ENCODE results near the gene LNX1. TPM values are rescaled to one million over a fixed set of nuclear protein-coding genes. Genes with fewer than 3 reads are reported as not detected.

Gene LNX1
- total RNA-seq, 2 experiments from 2014 or later: not detected

GRCh38 chr4:53510321-53510720 lies 81.0 kb downstream of the LNX1 start:
- CTCF ChIA-PET (ENCODE audit: unreplicated experiment): no interaction called here
- POLR2A ChIA-PET: interaction anchor here (0.7 kb wide), 1 partner anchor 457 kb away, joined by 4 read pairs; no protein-coding TSS in a partner anchor
- H3K27ac ChIP-seq (ENCODE audit: low read depth, low read length, poor library complexity, severe bottlenecking): no peak overlapping the region
- H4K20me1 ChIP-seq (ENCODE audit: insufficient read depth, low read length): no peaks in the 10 kb centered on the region
- H2AFZ ChIP-seq (ENCODE audit: low read length): no peak overlapping the region
- BruUV-seq (replicated peaks): no TSS peak
- intact Hi-C loops (cut with micrococcal nuclease; ENCODE audit: unreplicated experiment): no loop called here
- no peaks in the 10 kb centered on the region for H3K79me2 ChIP-seq (ENCODE audit: insufficient read depth, low read depth, low read length)
- no peaks in the 10 kb centered on the region for H3K4me1 ChIP-seq (ENCODE audit: insufficient read depth, low read length, poor library complexity, severe bottlenecking)
- H3K4me2 ChIP-seq (ENCODE audit: low read length): no peak overlapping the region
- no peaks in the 10 kb centered on the region for H3K9me2 ChIP-seq (ENCODE audit: insufficient read depth, low read length)
- no peaks in the 10 kb centered on the region for H3K36me3 ChIP-seq (ENCODE audit: insufficient read depth, low read length)
- TF ChIP-seq, protein P1, sequence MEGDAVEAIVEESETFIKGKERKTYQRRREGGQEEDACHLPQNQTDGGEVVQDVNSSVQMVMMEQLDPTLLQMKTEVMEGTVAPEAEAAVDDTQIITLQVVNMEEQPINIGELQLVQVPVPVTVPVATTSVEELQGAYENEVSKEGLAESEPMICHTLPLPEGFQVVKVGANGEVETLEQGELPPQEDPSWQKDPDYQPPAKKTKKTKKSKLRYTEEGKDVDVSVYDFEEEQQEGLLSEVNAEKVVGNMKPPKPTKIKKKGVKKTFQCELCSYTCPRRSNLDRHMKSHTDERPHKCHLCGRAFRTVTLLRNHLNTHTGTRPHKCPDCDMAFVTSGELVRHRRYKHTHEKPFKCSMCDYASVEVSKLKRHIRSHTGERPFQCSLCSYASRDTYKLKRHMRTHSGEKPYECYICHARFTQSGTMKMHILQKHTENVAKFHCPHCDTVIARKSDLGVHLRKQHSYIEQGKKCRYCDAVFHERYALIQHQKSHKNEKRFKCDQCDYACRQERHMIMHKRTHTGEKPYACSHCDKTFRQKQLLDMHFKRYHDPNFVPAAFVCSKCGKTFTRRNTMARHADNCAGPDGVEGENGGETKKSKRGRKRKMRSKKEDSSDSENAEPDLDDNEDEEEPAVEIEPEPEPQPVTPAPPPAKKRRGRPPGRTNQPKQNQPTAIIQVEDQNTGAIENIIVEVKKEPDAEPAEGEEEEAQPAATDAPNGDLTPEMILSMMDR (conservative IDR thresholded peaks at IDR 0.05; ENCODE audit: low read length): no peak
- TF ChIP-seq EZH2phosphoT487 (IDR thresholded peaks at IDR 0.05; ENCODE audit: borderline replicate concordance, low read depth, low read length): no peak
- no peak overlapping the region for H3K4me3 ChIP-seq (ENCODE audit: low read depth, low read length, poor library complexity, severe bottlenecking)
- DNase-seq (ENCODE audit: low spot score): no peak
- no peaks in the 10 kb centered on the region for H3K9me3 ChIP-seq (ENCODE audit: low read length)

DNA sequence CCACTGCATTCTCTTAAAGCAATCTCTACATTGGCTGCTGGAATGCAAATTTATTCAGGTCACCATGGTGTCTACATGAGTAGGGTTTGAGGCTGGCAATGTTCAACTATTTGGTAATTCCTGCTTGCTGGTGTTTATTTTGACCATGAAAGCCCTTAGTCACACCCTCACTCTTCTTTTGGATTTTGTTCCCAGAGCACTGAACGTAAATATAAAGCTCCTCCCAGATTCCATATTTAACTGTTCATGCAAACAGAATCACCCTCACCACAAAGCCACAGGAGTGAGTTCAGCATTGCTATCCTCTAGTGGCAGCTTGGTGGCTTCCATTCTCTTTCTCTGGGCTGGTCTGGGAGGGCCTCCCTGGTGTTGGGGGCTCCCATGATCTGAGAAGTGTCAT lies 82.8 kb downstream of the LNX1 start:
- H3K9me3 ChIP-seq (ENCODE audit: low read length): no peaks in the 10 kb centered on the region
- no peak for DNase-seq (ENCODE audit: low spot score)
- H2AFZ ChIP-seq (ENCODE audit: low read length): no peak overlapping the region
- H3K9me2 ChIP-seq (ENCODE audit: insufficient read depth, low read length): no peaks in the 10 kb centered on the region
- no peaks in the 10 kb centered on the region for H3K79me2 ChIP-seq (ENCODE audit: insufficient read depth, low read depth, low read length)
- no peak overlapping the region for H3K27ac ChIP-seq (ENCODE audit: low read depth, low read length, poor library complexity, severe bottlenecking)
- intact Hi-C loops (cut with micrococcal nuclease; ENCODE audit: unreplicated experiment): no loop called here
- no peak overlapping the region for H3K4me2 ChIP-seq (ENCODE audit: low read length)
- POLR2A ChIA-PET: interaction anchor here (0.7 to 1.4 kb wide), 2 partner anchors 10 to 566 kb away, joined by 3 read pairs; no protein-coding TSS in a partner anchor
- CTCF ChIA-PET (ENCODE audit: unreplicated experiment): no interaction called here
- BruUV-seq (replicated peaks): no TSS peak
- H3K4me1 ChIP-seq (ENCODE audit: insufficient read depth, low read length, poor library complexity, severe bottlenecking): no peaks in the 10 kb centered on the region
- H3K4me3 ChIP-seq (ENCODE audit: low read depth, low read length, poor library complexity, severe bottlenecking): no peak overlapping the region
- H4K20me1 ChIP-seq (ENCODE audit: insufficient read depth, low read length): no peaks in the 10 kb centered on the region
- no peaks in the 10 kb centered on the region for H3K36me3 ChIP-seq (ENCODE audit: insufficient read depth, low read length)
- TF ChIP-seq, protein P1 (conservative IDR thresholded peaks at IDR 0.05; ENCODE audit: low read length): no peak
- TF ChIP-seq EZH2phosphoT487 (IDR thresholded peaks at IDR 0.05; ENCODE audit: borderline replicate concordance, low read depth, low read length): no peak

DNA sequence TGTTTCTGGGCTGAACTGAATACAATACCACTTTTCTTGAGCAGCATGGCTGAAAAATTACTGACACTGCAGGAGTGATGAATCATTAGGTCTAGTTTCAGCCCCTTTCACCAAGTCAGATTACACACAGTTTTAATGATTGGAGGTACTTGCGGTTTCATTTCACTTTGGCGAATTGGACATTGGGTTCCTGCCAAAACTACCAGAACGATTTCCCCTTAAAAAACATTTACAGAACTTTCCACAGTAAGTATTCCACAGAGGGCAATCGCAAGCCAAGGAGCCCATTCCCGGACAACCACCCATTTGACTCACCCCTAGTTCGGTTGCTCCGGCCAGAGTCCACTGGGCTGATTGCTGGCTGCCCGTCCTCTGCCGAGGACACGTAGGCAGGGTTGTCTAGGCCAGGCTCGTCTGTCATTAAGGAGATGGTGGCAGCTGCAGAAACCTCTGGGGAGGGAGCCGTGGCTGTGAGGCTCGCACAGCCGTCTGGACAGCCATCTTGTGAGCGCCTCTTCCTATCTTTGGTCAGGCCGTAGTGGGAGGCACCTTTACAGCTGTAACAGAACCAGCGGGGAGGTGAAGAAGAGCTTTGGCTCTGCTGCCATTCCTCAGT lies 83.5 kb downstream of the LNX1 start:
- POLR2A ChIA-PET: interaction anchor here (1.4 kb wide), 1 partner anchor 9 kb away, joined by 3 read pairs; no protein-coding TSS in a partner anchor
- H2AFZ ChIP-seq (ENCODE audit: low read length): no peak overlapping the region
- no peak overlapping the region for H3K27ac ChIP-seq (ENCODE audit: low read depth, low read length, poor library complexity, severe bottlenecking)
- no peaks in the 10 kb centered on the region for H3K36me3 ChIP-seq (ENCODE audit: insufficient read depth, low read length)
- intact Hi-C loops (cut with micrococcal nuclease; ENCODE audit: unreplicated experiment): no loop called here
- H3K9me3 ChIP-seq (ENCODE audit: low read length): no peaks in the 10 kb centered on the region
- H4K20me1 ChIP-seq (ENCODE audit: insufficient read depth, low read length): no peaks in the 10 kb centered on the region
- CTCF ChIA-PET (ENCODE audit: unreplicated experiment): no interaction called here
- no peak for DNase-seq (ENCODE audit: low spot score)
- no peak overlapping the region for H3K4me2 ChIP-seq (ENCODE audit: low read length)
- TF ChIP-seq, protein P1 (conservative IDR thresholded peaks at IDR 0.05; ENCODE audit: low read length): no peak
- no peak for TF ChIP-seq EZH2phosphoT487 (IDR thresholded peaks at IDR 0.05; ENCODE audit: borderline replicate concordance, low read depth, low read length)
- no peaks in the 10 kb centered on the region for H3K4me1 ChIP-seq (ENCODE audit: insufficient read depth, low read length, poor library complexity, severe bottlenecking)
- no TSS peak for BruUV-seq (replicated peaks)
- H3K79me2 ChIP-seq (ENCODE audit: insufficient read depth, low read depth, low read length): no peaks in the 10 kb centered on the region
- no peaks in the 10 kb centered on the region for H3K9me2 ChIP-seq (ENCODE audit: insufficient read depth, low read length)
- H3K4me3 ChIP-seq (ENCODE audit: low read depth, low read length, poor library complexity, severe bottlenecking): no peak overlapping the region

All from OCI-LY7 (cell line).